DOHH2 (cell line): ENCODE measurements around the gene PHF14.

Source experiments
- H3F3A ChIP-seq: fragments of 200-600 bp; sonication (generic), shearing (Covaris generic); 2 replicates; pipeline ENCODE4 v1.6.0; 2016; ENCODE audit warnings: antibody characterized with exemption, mild to moderate bottlenecking; ENCODE audit not compliant: control insufficient read depth, insufficient read depth
- H3K27ac ChIP-seq: fragments of 200-600 bp; sonication (generic); 2 replicates; pipeline ENCODE4 v1.5.1; 2014; ENCODE audit warnings: low read depth, mild to moderate bottlenecking, low read length, moderate library complexity
- H3K27me3 ChIP-seq: fragments of 200-600 bp; sonication (generic); 2 replicates; pipeline ENCODE4 v1.6.1; 2014; ENCODE audit warnings: mild to moderate bottlenecking, low read length, mixed read lengths; ENCODE audit not compliant: control insufficient read depth
- H3K36me3 ChIP-seq: fragments of 200-600 bp; sonication (generic); 2 replicates; pipeline ENCODE4 v1.6.1; 2014; ENCODE audit warnings: mild to moderate bottlenecking, low read length, moderate library complexity, mixed read lengths; ENCODE audit not compliant: control insufficient read depth
- H3K4me1 ChIP-seq: fragments of 200-600 bp; sonication (generic); 2 replicates; pipeline ENCODE4 v1.6.1; 2014; ENCODE audit warnings: mild to moderate bottlenecking, low read length, mixed read lengths; ENCODE audit not compliant: control insufficient read depth
- H3K4me2 ChIP-seq: fragments of 200-600 bp; sonication (generic); 2 replicates; pipeline ENCODE4 v1.6.0; 2014; ENCODE audit warnings: mild to moderate bottlenecking, low read length, moderate library complexity
- H3K4me3 ChIP-seq: fragments of 200-600 bp; sonication (generic); 2 replicates; pipeline ENCODE4 v1.5.1; 2014; ENCODE audit warnings: mild to moderate bottlenecking, low read length, mixed read lengths
- H3K79me2 ChIP-seq: fragments of 200-600 bp; sonication (generic); 2 replicates; pipeline ENCODE4 v1.6.1; 2014; ENCODE audit warnings: mild to moderate bottlenecking, low read length, mixed read lengths; ENCODE audit not compliant: control insufficient read depth
- H3K9me2 ChIP-seq: fragments of 200-600 bp; sonication (generic); replicated peaks from 2 replicates; pipeline ENCODE4 v1.6.1; 2014; ENCODE audit warnings: mild to moderate bottlenecking, low read length, mixed read lengths; ENCODE audit not compliant: control insufficient read depth
- H3K9me3 ChIP-seq: fragments of 200-600 bp; sonication (generic); 2 replicates; pipeline ENCODE4 v1.6.1; 2014; ENCODE audit warnings: antibody characterized with exemption, low read length, mixed read lengths; ENCODE audit not compliant: control insufficient read depth, insufficient read depth
- H4K20me1 ChIP-seq: fragments of 200-600 bp; sonication (generic); 2 replicates; pipeline ENCODE4 v1.6.0; 2014; ENCODE audit warnings: low read depth, mild to moderate bottlenecking, antibody characterized with exemption, low read length, moderate library complexity; ENCODE audit not compliant: control insufficient read depth, insufficient read depth
- CTCF ChIP-seq: fragments of 200-600 bp; sonication (generic); IDR thresholded peaks from one replicate; pipeline ENCODE4 v1.5.1; 2014; ENCODE audit warnings: antibody characterized with exemption, mild to moderate bottlenecking, low read depth, low read length; ENCODE audit not compliant: poor library complexity, severe bottlenecking
- EZH2phosphoT487 ChIP-seq: fragments of 200-600 bp; sonication (generic); IDR thresholded peaks from 2 replicates; pipeline ENCODE4 v1.6.1; 2017; ENCODE audit warnings: borderline replicate concordance, mild to moderate bottlenecking, antibody characterized with exemption, low read length, moderate library complexity, mixed read lengths

The PHF14 gene

DNA sequence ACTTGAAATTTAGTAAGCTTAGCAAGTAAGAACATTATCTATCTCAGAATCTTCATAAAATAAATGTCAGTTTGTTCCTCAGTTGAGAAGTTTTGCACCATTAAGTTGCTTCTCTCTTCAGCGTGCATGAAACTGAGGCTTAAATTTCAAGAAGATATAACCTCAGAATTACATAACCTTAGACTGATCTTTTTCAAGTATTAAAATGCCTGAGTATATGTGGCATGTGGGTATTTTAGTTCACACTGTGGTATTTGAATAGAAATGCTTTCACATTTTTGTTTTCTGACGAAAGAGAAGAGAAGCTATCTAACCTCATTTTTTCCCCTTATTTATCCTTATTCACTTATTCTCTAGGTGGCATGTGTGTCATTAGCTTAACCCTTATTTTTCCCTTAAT is 104.1 kb downstream of the PHF14 start:
- no peaks in the 10 kb centered on the region for H3K4me1 ChIP-seq
- H3K79me2 ChIP-seq = no peaks in the 10 kb centered on the region
- no peaks in the 10 kb centered on the region for H3K9me3 ChIP-seq
- H3K27ac ChIP-seq = no peak overlapping the region
- H3K4me2 ChIP-seq = no peak overlapping the region
- H3K4me3 ChIP-seq = no peak overlapping the region
- no peaks in the 10 kb centered on the region for H4K20me1 ChIP-seq
- no peaks in the 10 kb centered on the region for H3F3A ChIP-seq
- peaks cover 3% of the 10 kb centered on the region; the same call in 1 of the 2 replicates for H3K36me3 ChIP-seq
- no peaks in the 10 kb centered on the region for H3K27me3 ChIP-seq
- no peaks in the 10 kb centered on the region for H3K9me2 ChIP-seq
- TF ChIP-seq EZH2phosphoT487 (no peak), CTCF (no peak)

DNA sequence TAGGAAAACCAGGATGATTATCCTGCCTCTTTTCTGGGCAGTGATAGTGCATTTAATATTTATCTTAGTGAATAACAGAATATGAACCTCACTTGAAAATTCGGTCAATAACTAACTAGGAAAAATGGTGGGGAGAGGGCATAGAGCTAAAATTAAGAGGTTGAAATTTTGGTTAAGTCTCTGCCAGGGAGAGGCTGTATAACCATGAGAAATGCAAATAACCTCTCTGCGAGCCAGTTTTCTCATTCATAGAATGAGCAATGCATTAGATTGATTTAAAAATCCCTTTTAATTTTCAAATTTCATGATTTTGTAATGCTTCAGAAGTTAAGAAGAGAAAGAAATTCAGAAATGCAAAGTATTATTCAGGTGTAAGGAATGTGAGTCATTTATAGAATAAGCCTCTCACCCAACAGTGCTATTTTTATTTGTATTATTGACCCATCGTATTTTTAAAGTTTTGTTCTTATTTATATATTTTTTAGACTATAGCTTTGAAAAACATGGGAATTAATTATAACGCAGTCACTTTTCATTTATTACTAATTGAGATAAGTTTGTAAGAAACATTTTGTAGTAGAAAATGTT is 104.7 kb downstream of the PHF14 start:
- Histone ChIP-seq H3K27ac (no peak overlapping the region), H3K79me2 (no peaks in the 10 kb centered on the region), H3K4me3 (no peak overlapping the region), H3K9me3 (no peaks in the 10 kb centered on the region), H4K20me1 (no peaks in the 10 kb centered on the region), H3K27me3 (no peaks in the 10 kb centered on the region), H3F3A (no peaks in the 10 kb centered on the region), H3K4me1 (no peaks in the 10 kb centered on the region), H3K4me2 (no peak overlapping the region), H3K36me3 (peaks cover 3% of the 10 kb centered on the region; the same call in 1 of the 2 replicates), H3K9me2 (no peaks in the 10 kb centered on the region)
- TF ChIP-seq CTCF = no peak
- TF ChIP-seq EZH2phosphoT487 = no peak

DNA sequence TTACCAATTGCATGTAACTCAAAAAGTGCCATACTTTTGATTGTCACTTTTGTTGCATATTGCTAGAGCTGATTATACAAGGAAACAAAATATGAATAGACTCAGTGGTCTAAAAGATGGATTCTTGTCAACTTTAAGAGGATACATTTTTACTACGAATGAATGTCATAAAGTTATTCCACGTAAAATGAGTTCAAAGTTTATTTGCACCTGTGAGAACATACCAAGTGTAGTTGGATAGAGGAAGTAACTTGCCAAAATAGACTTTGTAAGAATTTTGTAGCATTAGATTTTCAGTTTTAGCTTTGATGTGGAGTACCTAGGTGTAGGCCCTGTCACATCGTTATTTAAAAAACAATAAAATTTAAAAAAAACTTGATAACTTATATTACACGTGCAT is 106.2 kb downstream of the PHF14 start:
- Histone ChIP-seq H3K27ac (no peak overlapping the region), H4K20me1 (no peaks in the 10 kb centered on the region), H3K27me3 (no peaks in the 10 kb centered on the region), H3K4me2 (no peak overlapping the region), H3K36me3 (peaks cover 3% of the 10 kb centered on the region; the same call in 1 of the 2 replicates), H3K9me2 (no peaks in the 10 kb centered on the region), H3K4me1 (no peaks in the 10 kb centered on the region), H3K9me3 (no peaks in the 10 kb centered on the region), H3K4me3 (no peak overlapping the region), H3F3A (no peaks in the 10 kb centered on the region), H3K79me2 (no peaks in the 10 kb centered on the region)
- TF ChIP-seq EZH2phosphoT487 = no peak
- TF ChIP-seq CTCF = no peak
